ENCODE data around the gene ANKS6.

GRCh38 chr9:98783518-98784226, 12.7 kb downstream of the ANKS6 start:
- TF ChIP-seq, protein P1, sequence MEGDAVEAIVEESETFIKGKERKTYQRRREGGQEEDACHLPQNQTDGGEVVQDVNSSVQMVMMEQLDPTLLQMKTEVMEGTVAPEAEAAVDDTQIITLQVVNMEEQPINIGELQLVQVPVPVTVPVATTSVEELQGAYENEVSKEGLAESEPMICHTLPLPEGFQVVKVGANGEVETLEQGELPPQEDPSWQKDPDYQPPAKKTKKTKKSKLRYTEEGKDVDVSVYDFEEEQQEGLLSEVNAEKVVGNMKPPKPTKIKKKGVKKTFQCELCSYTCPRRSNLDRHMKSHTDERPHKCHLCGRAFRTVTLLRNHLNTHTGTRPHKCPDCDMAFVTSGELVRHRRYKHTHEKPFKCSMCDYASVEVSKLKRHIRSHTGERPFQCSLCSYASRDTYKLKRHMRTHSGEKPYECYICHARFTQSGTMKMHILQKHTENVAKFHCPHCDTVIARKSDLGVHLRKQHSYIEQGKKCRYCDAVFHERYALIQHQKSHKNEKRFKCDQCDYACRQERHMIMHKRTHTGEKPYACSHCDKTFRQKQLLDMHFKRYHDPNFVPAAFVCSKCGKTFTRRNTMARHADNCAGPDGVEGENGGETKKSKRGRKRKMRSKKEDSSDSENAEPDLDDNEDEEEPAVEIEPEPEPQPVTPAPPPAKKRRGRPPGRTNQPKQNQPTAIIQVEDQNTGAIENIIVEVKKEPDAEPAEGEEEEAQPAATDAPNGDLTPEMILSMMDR (IDR thresholded peaks at IDR 0.05): no peak
- TF ChIP-seq SIN3A (IDR thresholded peaks at IDR 0.05; ENCODE audit: borderline replicate concordance, insufficient read depth, low read depth, low read length): no peak
- TF ChIP-seq, protein P2, sequence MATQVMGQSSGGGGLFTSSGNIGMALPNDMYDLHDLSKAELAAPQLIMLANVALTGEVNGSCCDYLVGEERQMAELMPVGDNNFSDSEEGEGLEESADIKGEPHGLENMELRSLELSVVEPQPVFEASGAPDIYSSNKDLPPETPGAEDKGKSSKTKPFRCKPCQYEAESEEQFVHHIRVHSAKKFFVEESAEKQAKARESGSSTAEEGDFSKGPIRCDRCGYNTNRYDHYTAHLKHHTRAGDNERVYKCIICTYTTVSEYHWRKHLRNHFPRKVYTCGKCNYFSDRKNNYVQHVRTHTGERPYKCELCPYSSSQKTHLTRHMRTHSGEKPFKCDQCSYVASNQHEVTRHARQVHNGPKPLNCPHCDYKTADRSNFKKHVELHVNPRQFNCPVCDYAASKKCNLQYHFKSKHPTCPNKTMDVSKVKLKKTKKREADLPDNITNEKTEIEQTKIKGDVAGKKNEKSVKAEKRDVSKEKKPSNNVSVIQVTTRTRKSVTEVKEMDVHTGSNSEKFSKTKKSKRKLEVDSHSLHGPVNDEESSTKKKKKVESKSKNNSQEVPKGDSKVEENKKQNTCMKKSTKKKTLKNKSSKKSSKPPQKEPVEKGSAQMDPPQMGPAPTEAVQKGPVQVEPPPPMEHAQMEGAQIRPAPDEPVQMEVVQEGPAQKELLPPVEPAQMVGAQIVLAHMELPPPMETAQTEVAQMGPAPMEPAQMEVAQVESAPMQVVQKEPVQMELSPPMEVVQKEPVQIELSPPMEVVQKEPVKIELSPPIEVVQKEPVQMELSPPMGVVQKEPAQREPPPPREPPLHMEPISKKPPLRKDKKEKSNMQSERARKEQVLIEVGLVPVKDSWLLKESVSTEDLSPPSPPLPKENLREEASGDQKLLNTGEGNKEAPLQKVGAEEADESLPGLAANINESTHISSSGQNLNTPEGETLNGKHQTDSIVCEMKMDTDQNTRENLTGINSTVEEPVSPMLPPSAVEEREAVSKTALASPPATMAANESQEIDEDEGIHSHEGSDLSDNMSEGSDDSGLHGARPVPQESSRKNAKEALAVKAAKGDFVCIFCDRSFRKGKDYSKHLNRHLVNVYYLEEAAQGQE (IDR thresholded peaks at IDR 0.05; ENCODE audit: insufficient read depth in 1 of 2, low read depth in 2 of 2, low read length in 1 of 2): no peak
